PC-3 (cell line): Measurements from ENCODE around the gene KRTAP5-4. TPM values are rescaled to one million over a fixed set of nuclear protein-coding genes. Genes with fewer than 3 reads are reported as not detected.
A peak's percentile ranks its signal among the peaks of the same experiment; 100 is the strongest.

ENCODE experiments used
- ATAC-seq: fragments of 200-7000 bp; cut with Tn5 transposase; 2 replicates; pipeline ENCODE4 v1.9.1; 2020; ENCODE audit warnings: mild to moderate bottlenecking, moderate library complexity
- BruUV-seq: library from RNA; stranded (reverse); fragments of 400-500 nt; replicated peaks from 2 replicates; lab custom pipeline; 2021; lab: Mats Ljungman, UMichigan
- CTCF ChIA-PET: fragments of 300-600 bp; sonication (Branson Sonifier 250); formaldehyde crosslinking; loops from one replicate; lab custom pipeline; 2022; ENCODE audit warnings: antibody characterized with exemption; lab: Charles Lee
- POLR2A ChIA-PET: fragments of 300-600 bp; sonication (Branson Sonifier 250); formaldehyde crosslinking; loops from one replicate; lab custom pipeline; 2022; ENCODE audit warnings: antibody characterized with exemption; ENCODE audit not compliant: unreplicated experiment; lab: Charles Lee
- DNase-seq: peaks from one replicate; pipeline ENCODE4 v3.0.0-alpha.2; 2015
- H2AFZ ChIP-seq: fragments of 300-600 bp; sonication (generic); 2 replicates; pipeline ENCODE4 v1.6.0; 2016; ENCODE audit warnings: antibody characterized with exemption, low read length
- H3F3A ChIP-seq: fragments of 300-600 bp; sonication (generic); one replicate; pipeline ENCODE4 v1.6.0; 2017; ENCODE audit warnings: antibody characterized with exemption, low read length, control low read depth, mild to moderate bottlenecking; ENCODE audit not compliant: unreplicated experiment
- H3K27ac ChIP-seq: fragments of 300-600 bp; sonication (generic); 2 replicates; pipeline ENCODE4 v1.5.1; 2016; ENCODE audit warnings: mild to moderate bottlenecking, low read length
- H3K27me3 ChIP-seq: fragments of 300-600 bp; sonication (generic); 2 replicates; pipeline ENCODE4 v1.6.1; 2016; ENCODE audit warnings: low read length, mixed read lengths
- H3K36me3 ChIP-seq: fragments of 300-600 bp; sonication (generic); 2 replicates; pipeline ENCODE4 v1.6.1; 2016; ENCODE audit warnings: low read depth, mixed run types, low read length, mixed read lengths
- H3K4me1 ChIP-seq: fragments of 300-600 bp; sonication (generic); 2 replicates; pipeline ENCODE4 v1.5.1; 2016; ENCODE audit warnings: low read length; ENCODE audit not compliant: insufficient read depth
- H3K4me2 ChIP-seq: fragments of 300-600 bp; sonication (generic); 2 replicates; pipeline ENCODE4 v1.6.0; 2016; ENCODE audit warnings: low read length
- H3K4me3 ChIP-seq: fragments of 300-600 bp; sonication (generic); 2 replicates; pipeline ENCODE4 v1.5.1; 2016; ENCODE audit warnings: mild to moderate bottlenecking, low read length, mixed read lengths
- H3K79me2 ChIP-seq: fragments of 300-600 bp; sonication (generic); 2 replicates; pipeline ENCODE4 v1.6.1; 2017; ENCODE audit warnings: low read length, mixed read lengths
- H3K9ac ChIP-seq: fragments of 300-600 bp; sonication (generic); 2 replicates; pipeline ENCODE4 v1.6.0; 2016; ENCODE audit warnings: mild to moderate bottlenecking, low read length
- H3K9me2 ChIP-seq: fragments of 300-600 bp; sonication (generic); replicated peaks from 2 replicates; pipeline ENCODE4 v1.6.1; 2016; ENCODE audit warnings: mixed run types, low read length, mixed read lengths
- H3K9me3 ChIP-seq: fragments of 300-600 bp; sonication (generic); 2 replicates; pipeline ENCODE4 v1.6.1; 2016; ENCODE audit warnings: low read length, mixed read lengths
- H4K20me1 ChIP-seq: fragments of 300-600 bp; sonication (generic); 2 replicates; pipeline ENCODE4 v1.6.1; 2016; ENCODE audit warnings: low read length, mixed read lengths
- EZH2 ChIP-seq: fragments of 300-600 bp; sonication (generic); IDR thresholded peaks from one replicate; pipeline ENCODE4 v1.6.1; 2017; ENCODE audit warnings: antibody characterized with exemption, mild to moderate bottlenecking, low read length; ENCODE audit not compliant: unreplicated experiment
- EZH2phosphoT487 ChIP-seq: fragments of 300-600 bp; sonication (generic); IDR thresholded peaks from 2 replicates; pipeline ENCODE4 v1.6.1; 2018; ENCODE audit warnings: mild to moderate bottlenecking, antibody characterized with exemption, low read length, borderline replicate concordance
- intact Hi-C: fragments of 100-400 bp; cut with micrococcal nuclease; formaldehyde crosslinking; loops from 2 replicates; pipeline ENCODE4 v1.9.0; 2023
- total RNA-seq: library from RNA; depleted of rRNA; stranded (reverse); fragments of >200 nt; gene quantifications from 2 replicates; pipeline ENCODE4 v1.2.3, GENCODE V29; 2014
- TF ChIP-seq, protein P1 (sequence below): fragments of 300-600 bp; sonication (generic); conservative IDR thresholded peaks from 2 replicates; pipeline ENCODE4 v1.5.1; 2017; ENCODE audit warnings: antibody characterized with exemption, low read depth, mild to moderate bottlenecking, low read length

Gene KRTAP5-4
- total RNA-seq, 1 experiment from 2014 or later, result not detected

DNA sequence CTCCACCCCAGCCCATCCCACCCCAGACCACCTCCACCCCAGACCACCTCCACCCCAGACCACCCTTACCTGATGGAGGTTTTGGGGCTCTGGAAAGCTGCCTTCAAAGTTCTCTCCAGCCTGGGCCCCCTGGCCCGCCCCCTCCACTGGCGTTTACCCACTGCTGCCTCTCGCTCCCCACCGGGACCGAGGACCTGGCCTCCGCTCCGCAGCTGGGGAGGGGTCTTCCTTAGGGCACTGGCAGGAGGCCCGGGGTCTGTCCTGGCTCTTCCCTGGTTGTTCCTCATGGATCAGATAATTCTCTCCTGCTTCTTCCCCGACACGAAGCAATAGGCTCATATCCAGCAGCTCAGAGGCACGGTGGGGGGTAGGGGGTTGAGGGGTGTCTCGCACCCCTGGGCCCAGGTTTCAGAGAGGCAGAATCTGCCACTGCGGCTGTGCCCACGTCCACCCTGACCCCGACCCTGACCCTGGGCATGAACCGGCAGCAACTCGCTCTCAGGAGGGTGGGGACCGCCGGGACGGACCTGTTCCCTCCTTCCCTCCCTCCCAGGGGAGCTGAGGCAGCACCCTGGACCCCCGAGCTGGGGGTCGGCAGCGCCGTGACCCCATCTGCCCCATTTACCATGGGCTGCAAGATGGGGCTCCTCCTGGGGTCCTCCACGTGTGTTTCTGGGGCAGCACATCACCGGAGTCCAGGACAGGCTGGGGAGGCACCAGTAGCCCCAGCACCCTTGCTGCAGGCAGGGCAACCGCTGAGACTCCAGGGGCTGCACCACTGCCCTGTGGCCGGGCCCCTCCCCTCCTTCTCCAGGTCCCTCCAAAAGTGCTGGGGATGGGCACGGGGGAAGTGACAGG, 20.6 kb upstream of the KRTAP5-4 start:
- Histone ChIP-seq H3F3A (no peaks in the 10 kb centered on the region), H2AFZ (no peak overlapping the region), H3K9me3 (no peaks in the 10 kb centered on the region), H3K4me2 (no peak overlapping the region), H3K4me1 (no peaks in the 10 kb centered on the region), H3K36me3 (no peaks in the 10 kb centered on the region), H3K9ac (no peak overlapping the region), H3K9me2 (no peaks in the 10 kb centered on the region), H4K20me1 (no peaks in the 10 kb centered on the region), H3K27me3 (0 out of 2 replicates have a peak, but pooled peaks cover 9% of the 10 kb centered on the region), H3K79me2 (no peaks in the 10 kb centered on the region), H3K27ac (no peak overlapping the region), H3K4me3 (no peak overlapping the region)
- no peak for ATAC-seq
- no peak for DNase-seq
- BruUV-seq, result no TSS peak
- TF ChIP-seq, protein P1, sequence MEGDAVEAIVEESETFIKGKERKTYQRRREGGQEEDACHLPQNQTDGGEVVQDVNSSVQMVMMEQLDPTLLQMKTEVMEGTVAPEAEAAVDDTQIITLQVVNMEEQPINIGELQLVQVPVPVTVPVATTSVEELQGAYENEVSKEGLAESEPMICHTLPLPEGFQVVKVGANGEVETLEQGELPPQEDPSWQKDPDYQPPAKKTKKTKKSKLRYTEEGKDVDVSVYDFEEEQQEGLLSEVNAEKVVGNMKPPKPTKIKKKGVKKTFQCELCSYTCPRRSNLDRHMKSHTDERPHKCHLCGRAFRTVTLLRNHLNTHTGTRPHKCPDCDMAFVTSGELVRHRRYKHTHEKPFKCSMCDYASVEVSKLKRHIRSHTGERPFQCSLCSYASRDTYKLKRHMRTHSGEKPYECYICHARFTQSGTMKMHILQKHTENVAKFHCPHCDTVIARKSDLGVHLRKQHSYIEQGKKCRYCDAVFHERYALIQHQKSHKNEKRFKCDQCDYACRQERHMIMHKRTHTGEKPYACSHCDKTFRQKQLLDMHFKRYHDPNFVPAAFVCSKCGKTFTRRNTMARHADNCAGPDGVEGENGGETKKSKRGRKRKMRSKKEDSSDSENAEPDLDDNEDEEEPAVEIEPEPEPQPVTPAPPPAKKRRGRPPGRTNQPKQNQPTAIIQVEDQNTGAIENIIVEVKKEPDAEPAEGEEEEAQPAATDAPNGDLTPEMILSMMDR, result no peak
- TF ChIP-seq EZH2phosphoT487 (no peak), EZH2 (no peak)
- CTCF ChIA-PET, result no interaction called here
- POLR2A ChIA-PET, result no interaction called here
- intact Hi-C loops, result no loop called here

- Histone ChIP-seq H2AFZ (no peak overlapping the region), H3K9me2 (no peaks in the 10 kb centered on the region), H3K4me2 (no peak overlapping the region), H3K4me1 (no peaks in the 10 kb centered on the region), H3K9ac (no peak overlapping the region), H3K36me3 (no peaks in the 10 kb centered on the region), H3F3A (no peaks in the 10 kb centered on the region), H3K27ac (no peak overlapping the region), H3K27me3 (peaks cover 14% of the 10 kb centered on the region; the same call in 1 of the 2 replicates), H3K79me2 (no peaks in the 10 kb centered on the region), H4K20me1 (no peaks in the 10 kb centered on the region), H3K9me3 (no peaks in the 10 kb centered on the region), H3K4me3 (no peak overlapping the region)
- intact Hi-C loops, result no loop called here
- ATAC-seq (no peak), DNase-seq (no peak)
- POLR2A ChIA-PET, result no interaction called here
- CTCF ChIA-PET, result interaction anchor here (2.0 kb wide), 1 partner anchor 12 kb away, joined by 9 read pairs; no protein-coding TSS in a partner anchor
- no peak for TF ChIP-seq EZH2phosphoT487
- TF ChIP-seq EZH2, result no peak
- BruUV-seq, result no TSS peak
These were observed 19.2 kb upstream of the KRTAP5-4 start for GRCh38 chr11:1641096-1641495.

DNA sequence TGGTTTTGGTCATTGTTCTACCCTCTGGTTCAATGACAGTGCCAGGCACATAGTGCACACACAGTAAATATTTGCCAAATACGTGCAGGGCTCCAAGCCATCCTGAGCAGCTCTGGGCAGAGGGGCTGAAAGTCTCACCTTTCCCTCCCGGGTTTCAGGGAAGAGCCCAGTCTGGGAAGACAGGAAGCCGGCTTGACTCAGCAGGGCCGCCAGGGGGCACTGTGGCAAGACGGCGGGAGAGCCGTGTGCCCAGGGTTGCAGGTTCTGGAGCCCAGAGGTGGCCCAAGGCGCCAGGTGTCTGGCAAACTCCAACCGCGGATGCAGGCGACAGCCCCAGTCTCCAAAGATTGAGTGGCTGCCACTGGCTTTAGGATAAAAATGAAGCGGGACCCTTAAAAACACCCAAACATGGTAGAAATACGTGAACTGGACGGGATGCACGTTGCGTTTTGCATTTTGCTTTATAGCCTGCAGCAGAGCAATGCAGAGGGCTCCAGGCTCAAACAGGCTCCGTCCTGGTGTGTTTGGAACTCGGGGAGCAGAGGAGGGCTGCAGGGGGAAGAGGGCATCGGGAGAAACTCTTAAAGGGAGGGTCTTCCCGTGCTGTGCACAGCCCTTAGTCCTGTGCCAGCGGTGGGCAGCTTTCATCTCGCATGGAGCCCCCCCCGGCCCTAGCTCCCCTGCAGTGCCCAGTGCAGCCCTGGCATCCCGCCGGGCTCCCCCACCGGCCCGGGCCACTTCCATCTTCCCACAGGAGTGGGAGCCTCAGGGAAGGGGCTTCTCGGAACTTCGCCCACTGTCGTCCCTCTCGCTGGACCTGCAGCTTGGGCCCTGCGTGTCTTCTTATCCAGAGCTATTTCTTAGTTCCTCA, 18.4 kb upstream of the KRTAP5-4 start:
- Histone ChIP-seq H3K79me2 (no peaks in the 10 kb centered on the region), H3F3A (no peaks in the 10 kb centered on the region), H3K4me3 (no peak overlapping the region), H3K36me3 (no peaks in the 10 kb centered on the region), H3K27me3 (peaks cover 14% of the 10 kb centered on the region; the same call in 1 of the 2 replicates), H3K27ac (no peak overlapping the region), H3K9ac (no peak overlapping the region), H3K9me3 (no peaks in the 10 kb centered on the region), H3K4me2 (no peak overlapping the region), H2AFZ (no peak overlapping the region), H4K20me1 (no peaks in the 10 kb centered on the region), H3K9me2 (no peaks in the 10 kb centered on the region), H3K4me1 (no peaks in the 10 kb centered on the region)
- ChIA-PET CTCF (interaction anchor here (0.5 to 2.0 kb wide), 5 partner anchors 9 to 152 kb away, joined by 3 to 9 read pairs (median 3); no protein-coding TSS in a partner anchor), POLR2A (no interaction called here)
- no peak for TF ChIP-seq EZH2phosphoT487
- TF ChIP-seq, protein P1, result peak; percentile 87
- TF ChIP-seq EZH2, result no peak
- no TSS peak for BruUV-seq
- intact Hi-C loops, result no loop called here
- DNase-seq (peak; percentile 65), ATAC-seq (peak; percentile 80)
